K562 (cell line): ENCODE data around the gene LASP1.

Experiments used
- BRCA1 ChIP-seq, 2 experiments: fragments of 450-650 bp in 1 of 2; sonication (generic) in 1 of 2; formaldehyde crosslinking in 1 of 2; IDR thresholded peaks; 2 replicates each; pipeline versions ENCODE4 v1.5.0 to v1.6.1; 2017 to 2020; ENCODE audit warnings: mild to moderate bottlenecking in 1 of 2, missing genetic modification reagents in 1 of 2
- CTCF ChIP-seq, 3 experiments: IDR thresholded peaks in 2 of 3; conservative IDR thresholded peaks in 1 of 3; 2 replicates each; pipeline ENCODE4 v1.5.1; 2011 to 2012; ENCODE audit warnings: low read length in 3 of 3, mild to moderate bottlenecking in 3 of 3, control low read depth in 2 of 3, improper control_type of control experiment in 1 of 3, inconsistent platforms in 1 of 3, low read depth in 1 of 3, mixed read lengths in 1 of 3, moderate library complexity in 1 of 3; ENCODE audit not compliant: insufficient read depth in 2 of 3
- ERF ChIP-seq: fragments of 450-650 bp; formaldehyde crosslinking; IDR thresholded peaks from 2 replicates; pipeline ENCODE4 v1.4.0; 2020; ENCODE audit warnings: mild to moderate bottlenecking, mixed read lengths
- HMG20A ChIP-seq: fragments of 450-650 bp; formaldehyde crosslinking; conservative IDR thresholded peaks from 2 replicates; pipeline ENCODE4 v1.4.0; 2020; ENCODE audit warnings: mild to moderate bottlenecking, mixed read lengths
- IRF9 ChIP-seq: fragments of 450-650 bp; IDR thresholded peaks from 2 replicates; pipeline ENCODE4 v1.6.1; 2016; ENCODE audit warnings: missing biosample characterization, missing genetic modification characterization
- MYBL2 ChIP-seq, 2 experiments: fragments of 450-650 bp in 1 of 2; sonication (generic) in 1 of 2; formaldehyde crosslinking in 1 of 2; IDR thresholded peaks; 2 replicates each; pipeline versions ENCODE4 v1.6.1 to v1.8.1; 2017 to 2022; ENCODE audit warnings: borderline replicate concordance in 1 of 2, inconsistent platforms in 1 of 2, low read depth in 1 of 2, mild to moderate bottlenecking in 1 of 2, missing genetic modification reagents in 1 of 2, moderate library complexity in 1 of 2
- PHF8 ChIP-seq: fragments of 200-600 bp; sonication (generic); IDR thresholded peaks from 2 replicates; pipeline ENCODE4 v1.6.1; 2012; ENCODE audit warnings: mixed run types, mild to moderate bottlenecking, inconsistent platforms, low read length, moderate library complexity, borderline replicate concordance
- POLR2A ChIP-seq: fragments of 450-650 bp; conservative IDR thresholded peaks from 2 replicates; pipeline ENCODE4 v1.6.1; 2016
- REST ChIP-seq, 2 experiments: fragments of 450-650 bp; formaldehyde crosslinking in 1 of 2; IDR thresholded peaks; 2 replicates each; pipeline versions ENCODE4 v1.4.0 to v1.6.1; 2014 to 2020; ENCODE audit warnings: mild to moderate bottlenecking in 2 of 2, borderline replicate concordance in 1 of 2, low read depth in 1 of 2
- SMAD1 ChIP-seq: fragments of 150-350 bp; IDR thresholded peaks from 2 replicates; pipeline ENCODE4 v1.6.1; 2014; ENCODE audit warnings: low read length, low read depth; ENCODE audit not compliant: partially characterized antibody
- YY1 ChIP-seq, 3 experiments: IDR thresholded peaks; 2 replicates each; pipeline ENCODE4 v1.6.1; 2011; ENCODE audit warnings: low read length in 2 of 3, mild to moderate bottlenecking in 2 of 3, moderate library complexity in 2 of 3, borderline replicate concordance in 1 of 3, control low read depth in 1 of 3, low read depth in 1 of 3; ENCODE audit not compliant: insufficient read depth in 3 of 3, insufficient replicate concordance in 2 of 3, control insufficient read depth in 1 of 3, insufficient read length in 1 of 3; ENCODE audit errors: extremely low read depth in 1 of 3
- ZNF274 ChIP-seq: IDR thresholded peaks from 2 replicates; pipeline ENCODE4 v1.6.1; 2011; ENCODE audit warnings: low read depth, mild to moderate bottlenecking, low read length, moderate library complexity, borderline replicate concordance

- TF ChIP-seq MYBL2 (IDR thresholded peaks at IDR 0.05; ENCODE audit: low read depth) (no peak), MYBL2 (CRISPR knock-in tag; IDR thresholded peaks at IDR 0.05; ENCODE audit: borderline replicate concordance) (no peak), BRCA1 (IDR thresholded peaks at IDR 0.05) (no peak), BRCA1 (CRISPR knock-in tag; IDR thresholded peaks at IDR 0.05) (no peak), YY1 (IDR thresholded peaks at IDR 0.05; ENCODE audit: borderline replicate concordance in 1 of 3, control insufficient read depth in 1 of 3, extremely low read depth in 1 of 3, insufficient read depth in 3 of 3, insufficient read length in 1 of 3, insufficient replicate concordance in 2 of 3, low read depth in 1 of 3, low read length in 2 of 3) (no peak), CTCF (IDR thresholded peaks at IDR 0.05 in 2 of 3, conservative IDR thresholded peaks at IDR 0.05 in 1 of 3; ENCODE audit: insufficient read depth in 2 of 3, low read depth in 1 of 3, low read length in 3 of 3) (no peak), ZNF274 (no peak), POLR2A (no peak), PHF8 (no peak), SMAD1 (no peak), REST (IDR thresholded peaks at IDR 0.05; ENCODE audit: borderline replicate concordance) (no peak), REST (CRISPR knock-in tag; IDR thresholded peaks at IDR 0.05; ENCODE audit: low read depth) (no peak), IRF9 (tag) (no peak), ERF (CRISPR knock-in tag) (no peak), HMG20A (no peak)
Observed at GRCh38 chr17:38942696-38943334, 73.0 kb downstream of the LASP1 start.
